Measurements from ENCODE around the gene ZFHX3. TPM values are rescaled to one million over a fixed set of nuclear protein-coding genes. Genes with fewer than 3 reads are reported as not detected.
A peak's percentile ranks its signal among the peaks of the same experiment; 100 is the strongest.

ZFHX3 gene
- total RNA-seq, 1 experiment from 2014 or later, result 1.5 TPM

DNA sequence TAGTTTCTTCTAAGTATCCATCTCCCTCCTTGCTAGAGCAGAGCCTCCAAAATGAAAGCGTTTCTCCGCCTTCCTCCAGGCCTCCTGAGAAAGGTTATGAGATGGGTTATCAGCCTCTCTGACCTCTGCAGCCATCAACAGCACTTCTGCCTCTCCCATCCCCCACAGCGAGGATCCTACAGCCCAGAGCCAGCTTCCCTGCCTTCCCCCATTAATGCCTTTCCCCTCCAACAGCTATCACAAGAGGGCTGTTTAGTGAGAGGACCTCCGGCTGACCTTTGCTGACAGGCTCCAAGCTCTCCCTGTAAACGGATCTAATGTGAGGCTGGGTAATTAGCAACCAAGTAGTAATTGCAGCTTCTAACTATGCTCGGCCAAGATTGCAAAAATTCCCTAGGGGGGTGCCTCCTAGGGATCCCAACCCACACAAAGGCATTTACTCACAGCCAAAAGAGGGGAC lies 55.8 kb downstream of the ZFHX3 start:
- no peaks in the 10 kb centered on the region for H3K27me3 ChIP-seq (ENCODE audit: insufficient read depth, low read length)
- no peak overlapping the region for H4K8ac ChIP-seq (replicated peaks; ENCODE audit: insufficient read length, low read depth, low read length)
- no CpG with 5 or more reads among the region's 6 CpGs for WGBS (ENCODE audit: extremely low coverage, insufficient read length, low lambda C conversion rate)
- no peak overlapping the region for H2AK5ac ChIP-seq (ENCODE audit: insufficient read length, low read length)
- no peak overlapping the region for H3K56ac ChIP-seq (ENCODE audit: insufficient read length, low read depth, low read length)
- H3K14ac ChIP-seq (ENCODE audit: insufficient read depth, low read length), result no peak overlapping the region
- no peak overlapping the region for H4K91ac ChIP-seq (ENCODE audit: insufficient read length, low read depth, low read length)
- Mint-ChIP-seq H3K9me3 (no peaks in the 10 kb centered on the region; a peak in 1 of 5 replicates), H3K27me3 (ENCODE audit: low read depth) (peaks cover 4% of the 10 kb centered on the region), H3K4me1 (peaks cover 28 to 38% of the 10 kb centered on the region in 2 experiments), H3K27ac (peak overlapping the region in 1 of 3 experiments; percentile 82; a peak in 2 of 7 replicates), H3K4me3 (no peak overlapping the region), H3K36me3 (ENCODE audit: insufficient read depth in 1 of 3, low read depth in 3 of 3) (no peaks in the 10 kb centered on the region)
- H3K9me3 ChIP-seq (ENCODE audit: control insufficient read depth, low read depth, low read length), result no peaks in the 10 kb centered on the region
- no peaks in the 10 kb centered on the region for H4K20me1 ChIP-seq (ENCODE audit: control insufficient read depth, insufficient read depth, insufficient read length)
- H3K4me2 ChIP-seq (ENCODE audit: insufficient read depth, insufficient read length, low read length), result no peak overlapping the region
- H3K79me1 ChIP-seq (ENCODE audit: insufficient read depth, low read depth, low read length, poor library complexity, severe bottlenecking), result no peaks in the 10 kb centered on the region
- H2BK20ac ChIP-seq (ENCODE audit: low read depth, low read length, poor library complexity, severe bottlenecking), result no peak overlapping the region
- no peak overlapping the region for H3T11ph ChIP-seq (ENCODE audit: low read length)
- H2BK5ac ChIP-seq (ENCODE audit: insufficient read length, low read length), result no peak overlapping the region
- no peak overlapping the region for H3K4ac ChIP-seq (ENCODE audit: low read depth, low read length)
- no peak overlapping the region for H2BK120ac ChIP-seq (ENCODE audit: low read depth, low read length, poor library complexity, severe bottlenecking)
- H3K23me2 ChIP-seq (ENCODE audit: insufficient read length, low read depth, low read length, poor library complexity, severe bottlenecking), result no peaks in the 10 kb centered on the region
- no peak for TF ChIP-seq CTCF (conservative IDR thresholded peaks at IDR 0.05)
- peaks cover 6% of the 10 kb centered on the region; the same call in 1 of the 2 replicates for H3K4me1 ChIP-seq (ENCODE audit: insufficient read depth, low read length)
- no peak overlapping the region for H3K18ac ChIP-seq (ENCODE audit: insufficient read length, low read depth, low read length)
- no peaks in the 10 kb centered on the region for H3K79me2 ChIP-seq (ENCODE audit: insufficient read depth, low read length)
- H2BK15ac ChIP-seq (ENCODE audit: low read depth, low read length), result no peak overlapping the region
- H4K5ac ChIP-seq (ENCODE audit: insufficient read length, low read depth, low read length), result no peak overlapping the region
- no peak overlapping the region for H2AFZ ChIP-seq (ENCODE audit: low read length)
- H2BK12ac ChIP-seq (ENCODE audit: insufficient read length, low read depth, low read length), result no peak overlapping the region
- peak; percentile 49 for DNase-seq
- no peak overlapping the region for H3K23ac ChIP-seq (ENCODE audit: insufficient read length, low read depth, low read length)
- no peak overlapping the region for H3K27ac ChIP-seq (ENCODE audit: insufficient read length, low read depth, low read length)
- H3K9ac ChIP-seq (ENCODE audit: extremely low read depth, insufficient read length, low read length), result no peak overlapping the region

All from H9 (cell line).